ENCODE data around the gene SLC24A4. TPM values are rescaled to one million over a fixed set of nuclear protein-coding genes. Genes with fewer than 3 reads are reported as not detected.

The SLC24A4 gene
- total RNA-seq, 1 donor from 2014 or later = 0.34 TPM

DNA sequence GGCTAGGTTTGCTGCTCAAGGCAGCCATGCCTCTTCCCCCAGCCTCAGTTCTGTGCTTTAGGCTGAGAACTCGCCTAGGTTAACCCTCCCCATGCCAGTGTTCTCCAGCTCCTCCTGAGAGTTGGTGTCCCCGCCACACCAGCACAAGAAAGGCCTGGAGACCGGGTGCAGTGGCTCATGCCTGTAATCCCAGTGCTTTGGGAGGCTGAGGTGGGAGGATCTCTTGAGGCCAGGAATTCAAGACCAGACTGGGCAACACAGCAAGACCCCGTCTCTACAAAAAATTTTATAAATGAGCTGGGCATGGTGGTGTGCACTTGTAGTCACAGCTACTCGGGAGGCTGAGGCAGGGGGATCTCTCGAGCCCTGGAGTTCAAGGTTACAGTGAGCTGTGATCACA is 200.8 kb downstream of the SLC24A4 start:
- Mint-ChIP-seq H3K27me3 (ENCODE audit: unreplicated experiment) (no peaks in the 10 kb centered on the region), H3K4me1 (ENCODE audit: low read depth, unreplicated experiment) (no peaks in the 10 kb centered on the region), H3K4me3 (ENCODE audit: unreplicated experiment) (no peak overlapping the region), H3K9me3 (ENCODE audit: unreplicated experiment) (no peaks in the 10 kb centered on the region), H3K27ac (ENCODE audit: unreplicated experiment) (no peak overlapping the region), H3K36me3 (ENCODE audit: unreplicated experiment) (no peaks in the 10 kb centered on the region)
- TF ChIP-seq, protein P1, sequence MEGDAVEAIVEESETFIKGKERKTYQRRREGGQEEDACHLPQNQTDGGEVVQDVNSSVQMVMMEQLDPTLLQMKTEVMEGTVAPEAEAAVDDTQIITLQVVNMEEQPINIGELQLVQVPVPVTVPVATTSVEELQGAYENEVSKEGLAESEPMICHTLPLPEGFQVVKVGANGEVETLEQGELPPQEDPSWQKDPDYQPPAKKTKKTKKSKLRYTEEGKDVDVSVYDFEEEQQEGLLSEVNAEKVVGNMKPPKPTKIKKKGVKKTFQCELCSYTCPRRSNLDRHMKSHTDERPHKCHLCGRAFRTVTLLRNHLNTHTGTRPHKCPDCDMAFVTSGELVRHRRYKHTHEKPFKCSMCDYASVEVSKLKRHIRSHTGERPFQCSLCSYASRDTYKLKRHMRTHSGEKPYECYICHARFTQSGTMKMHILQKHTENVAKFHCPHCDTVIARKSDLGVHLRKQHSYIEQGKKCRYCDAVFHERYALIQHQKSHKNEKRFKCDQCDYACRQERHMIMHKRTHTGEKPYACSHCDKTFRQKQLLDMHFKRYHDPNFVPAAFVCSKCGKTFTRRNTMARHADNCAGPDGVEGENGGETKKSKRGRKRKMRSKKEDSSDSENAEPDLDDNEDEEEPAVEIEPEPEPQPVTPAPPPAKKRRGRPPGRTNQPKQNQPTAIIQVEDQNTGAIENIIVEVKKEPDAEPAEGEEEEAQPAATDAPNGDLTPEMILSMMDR (IDR thresholded peaks at IDR 0.05; ENCODE audit: partially characterized antibody, unreplicated experiment) = no peak
- no peak for DNase-seq

GRCh38 chr14:92524602-92525185 is 201.7 kb downstream of the SLC24A4 start:
- no peak for DNase-seq
- H3K36me3 Mint-ChIP-seq (ENCODE audit: unreplicated experiment) = no peaks in the 10 kb centered on the region
- H3K27me3 Mint-ChIP-seq (ENCODE audit: unreplicated experiment) = no peaks in the 10 kb centered on the region
- H3K4me3 Mint-ChIP-seq (ENCODE audit: unreplicated experiment) = no peak overlapping the region
- no peak overlapping the region for H3K27ac Mint-ChIP-seq (ENCODE audit: unreplicated experiment)
- no peaks in the 10 kb centered on the region for H3K4me1 Mint-ChIP-seq (ENCODE audit: low read depth, unreplicated experiment)
- no peaks in the 10 kb centered on the region for H3K9me3 Mint-ChIP-seq (ENCODE audit: unreplicated experiment)
- TF ChIP-seq, protein P1 (IDR thresholded peaks at IDR 0.05; ENCODE audit: partially characterized antibody, unreplicated experiment) = no peak

DNA sequence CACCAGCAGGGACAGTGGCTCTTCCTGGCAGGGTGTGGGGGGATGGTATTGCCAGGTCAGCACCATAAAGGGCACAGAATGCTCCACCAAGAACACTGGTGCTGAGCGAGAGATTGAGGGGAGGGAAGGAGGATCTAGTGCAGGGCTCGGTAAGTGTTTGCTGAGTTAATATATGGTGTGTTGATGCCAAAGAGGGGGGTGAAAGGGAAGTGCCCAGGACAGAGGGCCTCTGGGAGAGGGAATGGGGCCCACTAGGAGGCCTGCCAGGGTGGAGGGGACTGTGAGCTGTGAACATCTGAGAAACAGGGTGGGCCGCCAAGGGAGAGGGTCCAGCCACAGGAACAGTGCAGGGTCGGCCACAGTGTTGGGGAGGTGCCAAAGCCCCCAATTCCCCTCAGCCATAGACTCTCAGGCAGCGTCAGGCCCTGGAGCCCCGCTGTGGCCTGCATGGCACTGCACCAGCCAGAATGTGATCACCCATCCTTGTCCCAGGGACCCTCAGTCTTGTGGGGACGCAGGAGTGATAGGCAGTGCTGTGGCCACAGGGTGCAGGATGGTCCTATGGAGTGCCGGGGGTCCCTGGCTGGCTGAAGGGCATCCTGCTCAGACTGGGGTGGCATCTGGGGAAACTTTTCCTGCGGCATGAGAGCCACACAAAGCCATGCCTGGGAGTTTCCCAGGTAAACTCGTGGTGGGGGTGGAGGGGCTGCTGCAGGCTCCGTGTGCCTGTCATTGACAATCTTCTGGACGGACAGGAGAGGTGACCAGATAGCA is 202.5 kb downstream of the SLC24A4 start:
- Mint-ChIP-seq H3K27ac (ENCODE audit: unreplicated experiment) (no peak overlapping the region), H3K4me3 (ENCODE audit: unreplicated experiment) (no peak overlapping the region), H3K4me1 (ENCODE audit: low read depth, unreplicated experiment) (no peaks in the 10 kb centered on the region), H3K9me3 (ENCODE audit: unreplicated experiment) (no peaks in the 10 kb centered on the region), H3K27me3 (ENCODE audit: unreplicated experiment) (no peaks in the 10 kb centered on the region), H3K36me3 (ENCODE audit: unreplicated experiment) (no peaks in the 10 kb centered on the region)
- DNase-seq = no peak
- TF ChIP-seq, protein P1 (IDR thresholded peaks at IDR 0.05; ENCODE audit: partially characterized antibody, unreplicated experiment) = no peak

- H3K4me3 Mint-ChIP-seq (ENCODE audit: unreplicated experiment) = no peak overlapping the region
- H3K27me3 Mint-ChIP-seq (ENCODE audit: unreplicated experiment) = no peaks in the 10 kb centered on the region
- no peaks in the 10 kb centered on the region for H3K4me1 Mint-ChIP-seq (ENCODE audit: low read depth, unreplicated experiment)
- no peaks in the 10 kb centered on the region for H3K36me3 Mint-ChIP-seq (ENCODE audit: unreplicated experiment)
- H3K9me3 Mint-ChIP-seq (ENCODE audit: unreplicated experiment) = no peaks in the 10 kb centered on the region
- TF ChIP-seq, protein P1 (IDR thresholded peaks at IDR 0.05; ENCODE audit: partially characterized antibody, unreplicated experiment) = no peak
- DNase-seq = no peak
- no peak overlapping the region for H3K27ac Mint-ChIP-seq (ENCODE audit: unreplicated experiment)
Measured at GRCh38 chr14:92527721-92528120, 204.8 kb downstream of the SLC24A4 start.

GRCh38 chr14:92528486-92529100 is 205.6 kb downstream of the SLC24A4 start:
- DNase-seq = no peak
- TF ChIP-seq, protein P1 (IDR thresholded peaks at IDR 0.05; ENCODE audit: partially characterized antibody, unreplicated experiment) = no peak
- Mint-ChIP-seq H3K4me3 (ENCODE audit: unreplicated experiment) (no peak overlapping the region), H3K36me3 (ENCODE audit: unreplicated experiment) (no peaks in the 10 kb centered on the region), H3K27me3 (ENCODE audit: unreplicated experiment) (no peaks in the 10 kb centered on the region), H3K9me3 (ENCODE audit: unreplicated experiment) (no peaks in the 10 kb centered on the region), H3K4me1 (ENCODE audit: low read depth, unreplicated experiment) (no peaks in the 10 kb centered on the region), H3K27ac (ENCODE audit: unreplicated experiment) (no peak overlapping the region)

Data from glutamatergic neuron (in vitro differentiated cells).